ENCODE data around the gene LETM1. TPM values are rescaled to one million over a fixed set of nuclear protein-coding genes. Genes with fewer than 3 reads are reported as not detected.

The LETM1 gene
- total RNA-seq, 1 experiment from 2014 or later, result 67.3 TPM

GRCh38 chr4:1880332-1880731 lies 24.4 kb upstream of the LETM1 start (continued):
- no peak for TF ChIP-seq POLR2AphosphoS5 (IDR thresholded peaks at IDR 0.05; ENCODE audit: low read depth, low read length)
- no peak for TF ChIP-seq ZFX (IDR thresholded peaks at IDR 0.05)
- no peak for TF ChIP-seq EZH2 (IDR thresholded peaks at IDR 0.05)

DNA sequence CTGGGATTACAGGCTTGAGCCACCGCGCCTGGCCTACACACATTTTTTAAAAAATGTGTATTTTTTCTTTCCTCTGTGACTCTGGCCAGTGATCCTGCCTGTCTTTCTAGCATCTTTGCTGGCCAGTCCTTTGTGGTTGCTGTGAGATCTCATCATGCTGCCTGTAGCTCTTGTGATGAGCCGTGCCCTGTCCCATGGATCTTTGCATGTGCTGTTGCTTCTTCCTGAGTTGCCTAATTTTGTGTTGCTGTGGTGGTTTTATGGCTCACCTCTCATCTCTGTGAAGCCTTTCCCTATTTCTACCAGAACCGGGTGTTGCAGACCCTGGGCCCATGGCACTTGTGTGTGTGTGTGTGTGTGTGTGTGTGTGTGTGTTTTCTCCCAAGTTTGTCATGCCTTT lies 23.5 kb upstream of the LETM1 start:
- H3K9me2 ChIP-seq (ENCODE audit: insufficient read depth), result no peaks in the 10 kb centered on the region
- peaks cover 12% of the 10 kb centered on the region; the same call in 1 of the 2 replicates for H4K20me1 ChIP-seq (ENCODE audit: insufficient read depth)
- 0 out of 4 replicates have a peak, but pooled peaks cover 0 to 4% of the 10 kb centered on the region in 2 experiments for H3K36me3 ChIP-seq (ENCODE audit: control insufficient read depth in 1 of 2, insufficient read depth in 2 of 2, low read length in 2 of 2)
- H3K9ac ChIP-seq (ENCODE audit: low read length), result no peak overlapping the region
- no peak overlapping the region for H3K27ac ChIP-seq (ENCODE audit: low read depth, low read length)
- CTCF ChIA-PET, result no interaction called here
- no peak overlapping the region for H2AFZ ChIP-seq (ENCODE audit: low read depth, low read length, poor library complexity, severe bottlenecking)
- H3K79me2 ChIP-seq (ENCODE audit: insufficient read depth, low read length), result peaks cover 99% of the 10 kb centered on the region
- ATAC-seq, result no peak
- H3K4me1 ChIP-seq (ENCODE audit: control insufficient read depth in 1 of 2, insufficient read depth in 2 of 2, low read length in 2 of 2), result peaks cover 0 to 11% of the 10 kb centered on the region in 2 experiments; a peak in 2 of 4 replicates
- H3K4me2 ChIP-seq (ENCODE audit: low read length), result no peak overlapping the region
- TF ChIP-seq ELF1 (IDR thresholded peaks at IDR 0.05; ENCODE audit: borderline replicate concordance, low read depth) (no peak), RAD21 (IDR thresholded peaks at IDR 0.05; ENCODE audit: low read depth) (no peak)
- intact Hi-C loops (cut with micrococcal nuclease), result no loop called here
- H3K9me3 ChIP-seq (ENCODE audit: control insufficient read depth in 1 of 2, insufficient read depth in 1 of 2, low read depth in 1 of 2, low read length in 2 of 2), result no peaks in the 10 kb centered on the region
- DNase-seq (ENCODE audit: low read depth, low spot score), result no peak
- no TSS peak for BruUV-seq (replicated peaks)
- POLR2A ChIA-PET, result no interaction called here
- H3K27me3 ChIP-seq (ENCODE audit: insufficient read depth, low read length), result no peaks in the 10 kb centered on the region
- H3K4me3 ChIP-seq (replicated peaks in 1 of 2; ENCODE audit: low read depth in 1 of 2, low read length in 2 of 2), result no peak overlapping the region
- RAD21 ChIA-PET (ENCODE audit: low non-redundant PET in 1 of 2, low total read pairs in 2 of 2, uncharacterized antibody in 2 of 2, unreplicated experiment in 2 of 2), result no interaction called here

DNA sequence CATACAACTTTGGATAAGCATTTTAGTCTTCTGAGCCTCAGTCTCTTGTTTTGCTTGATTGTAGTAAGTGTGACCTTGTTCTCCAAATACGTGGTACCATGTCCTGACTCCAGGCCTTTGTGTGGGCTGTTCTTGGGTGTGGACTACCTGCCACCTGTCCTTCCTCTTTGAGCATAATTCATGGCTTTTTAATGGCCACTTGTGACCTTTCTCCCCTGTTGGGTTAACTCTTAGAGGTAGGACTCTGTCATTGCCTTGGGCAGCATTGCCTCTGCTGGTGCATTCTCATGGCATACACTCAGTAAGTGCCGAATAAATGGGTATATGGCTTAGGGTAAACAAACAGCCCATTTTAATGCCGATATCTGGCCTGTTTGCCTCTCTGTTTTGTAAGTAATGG lies 18.2 kb upstream of the LETM1 start:
- CTCF ChIA-PET, result no interaction called here
- Histone ChIP-seq H3K4me2 (ENCODE audit: low read length) (no peak overlapping the region), H3K9me3 (ENCODE audit: control insufficient read depth in 1 of 2, insufficient read depth in 1 of 2, low read depth in 1 of 2, low read length in 2 of 2) (no peaks in the 10 kb centered on the region), H3K9me2 (ENCODE audit: insufficient read depth) (no peaks in the 10 kb centered on the region), H3K36me3 (ENCODE audit: control insufficient read depth in 1 of 2, insufficient read depth in 2 of 2, low read length in 2 of 2) (no peaks in the 10 kb centered on the region), H3K27me3 (ENCODE audit: insufficient read depth, low read length) (no peaks in the 10 kb centered on the region), H3K4me1 (ENCODE audit: control insufficient read depth in 1 of 2, insufficient read depth in 2 of 2, low read length in 2 of 2) (peaks cover 18 to 47% of the 10 kb centered on the region in 2 experiments), H3K79me2 (ENCODE audit: insufficient read depth, low read length) (peaks cover 73% of the 10 kb centered on the region), H3K4me3 (replicated peaks in 1 of 2; ENCODE audit: low read depth in 1 of 2, low read length in 2 of 2) (no peak overlapping the region), H4K20me1 (ENCODE audit: insufficient read depth) (peaks cover 5% of the 10 kb centered on the region; the same call in 1 of the 2 replicates), H2AFZ (ENCODE audit: low read depth, low read length, poor library complexity, severe bottlenecking) (no peak overlapping the region), H3K9ac (ENCODE audit: low read length) (no peak overlapping the region), H3K27ac (ENCODE audit: low read depth, low read length) (no peak overlapping the region)
- no peak for DNase-seq (ENCODE audit: low read depth, low spot score)
- ATAC-seq, result no peak
- intact Hi-C loops (cut with micrococcal nuclease), result no loop called here
- BruUV-seq (replicated peaks), result no TSS peak
- POLR2A ChIA-PET, result interaction anchor here (0.7 kb wide), 1 partner anchor 181 kb away, joined by 3 read pairs; no protein-coding TSS in a partner anchor
- TF ChIP-seq CTCF (IDR thresholded peaks at IDR 0.05 in 2 of 3, conservative IDR thresholded peaks at IDR 0.05 in 1 of 3; ENCODE audit: borderline replicate concordance in 1 of 3, insufficient read depth in 1 of 3, low read depth in 2 of 3, low read length in 2 of 3) (no peak), RAD21 (IDR thresholded peaks at IDR 0.05; ENCODE audit: low read depth) (no peak), EGR1 (IDR thresholded peaks at IDR 0.05; ENCODE audit: low read depth) (no peak), TCF7L2 (IDR thresholded peaks at IDR 0.05; ENCODE audit: borderline replicate concordance, extremely low read depth, insufficient read depth, insufficient read length) (no peak), JUND (IDR thresholded peaks at IDR 0.05) (no peak), CEBPB (IDR thresholded peaks at IDR 0.05; ENCODE audit: low read depth) (no peak), MAX (IDR thresholded peaks at IDR 0.05) (no peak), SRF (IDR thresholded peaks at IDR 0.05; ENCODE audit: low read depth) (no peak), YY1 (IDR thresholded peaks at IDR 0.05; ENCODE audit: extremely low read depth, insufficient replicate concordance, low read depth, low read length) (no peak), ZNF274 (IDR thresholded peaks at IDR 0.05; ENCODE audit: low read depth, low read length) (no peak), EZH2 (IDR thresholded peaks at IDR 0.05) (no peak)
- TF ChIP-seq, protein P1, sequence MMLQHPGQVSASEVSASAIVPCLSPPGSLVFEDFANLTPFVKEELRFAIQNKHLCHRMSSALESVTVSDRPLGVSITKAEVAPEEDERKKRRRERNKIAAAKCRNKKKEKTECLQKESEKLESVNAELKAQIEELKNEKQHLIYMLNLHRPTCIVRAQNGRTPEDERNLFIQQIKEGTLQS (IDR thresholded peaks at IDR 0.05), result no peak
- RAD21 ChIA-PET (ENCODE audit: low non-redundant PET in 1 of 2, low total read pairs in 2 of 2, uncharacterized antibody in 2 of 2, unreplicated experiment in 2 of 2), result no interaction called here
